DMS79 (cell line): ENCODE measurements around the gene ADAM19.

ENCODE experiments used
- DNase-seq: peaks from one replicate; lab custom pipeline; 2025; lab: John Stamatoyannopoulos, UW

The ADAM19 gene

DNA sequence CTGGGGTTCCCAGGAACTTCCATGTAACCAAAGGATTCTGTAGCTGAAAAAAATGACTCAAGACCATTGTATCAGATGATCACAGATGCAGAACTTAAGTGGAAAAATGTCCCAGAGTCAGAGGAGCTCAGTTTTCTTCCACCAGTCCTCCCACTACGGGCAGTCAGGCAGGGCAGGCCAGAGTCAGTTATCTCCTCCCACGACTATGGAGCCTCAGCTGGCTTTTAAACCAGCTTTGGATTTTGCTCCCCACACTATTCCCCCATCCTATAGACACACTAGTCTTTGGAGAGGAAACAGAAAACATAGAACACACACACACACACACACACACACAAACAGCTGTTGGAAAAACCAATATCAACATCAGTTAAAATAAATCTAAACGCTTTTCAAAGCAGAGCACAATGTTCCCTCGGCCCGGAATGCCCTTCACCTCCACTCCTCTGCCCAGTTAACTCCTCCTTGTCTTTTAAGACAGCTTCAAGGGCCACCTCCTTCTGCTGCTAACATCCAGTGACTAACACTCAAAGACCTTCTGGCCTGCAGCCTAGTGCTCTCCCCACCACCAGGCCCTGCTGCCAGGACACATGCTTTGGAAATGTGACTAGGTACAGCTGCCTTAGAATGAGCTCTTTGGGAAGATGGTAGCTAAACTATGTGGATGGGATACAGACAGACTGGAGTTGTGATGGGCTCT, 58.8 kb downstream of the ADAM19 start:
- no peak for DNase-seq

- no peak for DNase-seq
These were observed 59.6 kb downstream of the ADAM19 start for GRCh38 chr5:157516006-157516405.

GRCh38 chr5:157514974-157515373, 60.6 kb downstream of the ADAM19 start:
- DNase-seq, result no peak

GRCh38 chr5:157513182-157513581, 62.4 kb downstream of the ADAM19 start:
- DNase-seq, result no peak

DNA sequence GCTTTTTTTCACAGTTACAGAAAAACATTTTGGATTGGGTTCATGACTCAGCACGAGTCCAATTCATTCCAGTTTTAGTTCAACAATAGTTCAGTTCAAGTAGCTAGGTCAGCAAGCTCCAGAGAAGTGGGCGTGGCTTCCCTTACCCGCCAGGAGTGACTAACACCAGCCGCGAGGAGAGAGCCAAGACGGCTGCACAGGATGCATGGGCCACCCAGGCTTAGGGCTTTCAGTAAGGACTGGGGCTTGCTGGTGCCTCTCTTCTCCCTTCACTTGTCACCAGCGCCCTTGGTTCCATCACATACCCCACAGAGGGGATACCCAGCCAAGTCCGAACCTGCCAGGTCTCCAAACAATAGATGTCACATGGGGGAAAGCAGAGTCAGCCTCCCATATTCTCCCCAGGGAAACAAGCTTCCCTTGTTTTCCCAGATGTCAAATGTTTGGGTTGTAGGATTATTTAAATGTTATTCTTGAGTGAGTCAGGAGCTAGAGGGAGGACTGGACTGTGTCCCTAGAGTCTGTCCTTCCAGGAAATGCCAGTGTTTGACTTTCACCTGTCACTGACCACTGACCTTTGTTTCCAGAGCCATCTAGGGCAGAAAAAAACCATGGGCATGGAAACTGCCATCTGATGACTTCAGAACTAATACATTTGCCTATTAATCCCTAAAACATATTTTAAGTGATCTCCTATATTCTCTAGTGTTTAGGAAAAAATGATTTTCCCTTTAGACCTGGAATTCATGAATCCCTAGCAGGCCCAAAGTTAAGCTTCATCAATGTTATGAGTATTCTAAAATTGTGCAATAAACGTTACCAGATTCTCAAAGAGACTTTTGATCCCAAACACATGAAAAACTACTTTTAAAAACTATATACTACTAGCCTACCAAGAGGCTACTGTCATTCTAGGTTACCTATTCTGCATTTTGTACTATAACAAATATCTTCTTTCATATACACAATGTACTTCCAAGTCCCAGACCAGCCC, 63.6 kb downstream of the ADAM19 start:
- no peak for DNase-seq

DNA sequence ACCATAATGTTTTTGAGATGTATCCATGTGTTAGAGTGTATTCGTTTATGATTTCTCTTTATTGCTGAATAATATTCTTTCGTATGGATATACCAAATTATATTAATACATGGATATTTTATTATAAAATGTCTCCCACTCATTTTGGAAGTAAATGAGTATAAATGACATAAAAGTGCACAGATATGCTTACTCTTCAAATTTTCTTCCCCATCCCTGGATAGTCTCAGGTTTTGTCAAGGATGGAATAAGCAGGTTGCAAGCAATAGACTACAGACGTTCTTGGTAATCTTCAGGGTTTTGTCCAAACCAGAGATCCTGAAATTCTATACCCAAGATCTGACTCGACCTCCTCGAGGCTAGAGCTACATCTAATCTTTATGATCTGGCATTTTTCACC, 64.9 kb downstream of the ADAM19 start:
- no peak for DNase-seq

DNA sequence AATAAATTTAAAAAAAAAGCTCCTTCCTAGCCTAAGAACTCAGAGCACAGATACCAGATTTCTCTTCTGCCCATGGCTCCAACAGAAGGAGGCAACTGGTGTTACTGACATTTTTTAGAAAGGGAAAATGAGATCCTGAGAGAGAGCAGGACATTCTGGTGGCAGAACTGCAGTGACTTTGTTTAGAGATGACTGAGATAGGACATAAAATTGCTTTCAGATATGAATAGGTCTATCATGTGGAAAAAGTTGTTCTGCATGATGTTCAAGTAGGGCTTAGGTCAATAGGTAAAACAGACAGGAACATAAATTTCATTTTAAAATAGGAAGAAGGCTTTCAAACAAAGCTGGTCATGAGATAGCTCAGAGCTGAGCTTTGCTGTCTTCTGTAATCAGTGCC, 66.0 kb downstream of the ADAM19 start:
- DNase-seq, result no peak

DNA sequence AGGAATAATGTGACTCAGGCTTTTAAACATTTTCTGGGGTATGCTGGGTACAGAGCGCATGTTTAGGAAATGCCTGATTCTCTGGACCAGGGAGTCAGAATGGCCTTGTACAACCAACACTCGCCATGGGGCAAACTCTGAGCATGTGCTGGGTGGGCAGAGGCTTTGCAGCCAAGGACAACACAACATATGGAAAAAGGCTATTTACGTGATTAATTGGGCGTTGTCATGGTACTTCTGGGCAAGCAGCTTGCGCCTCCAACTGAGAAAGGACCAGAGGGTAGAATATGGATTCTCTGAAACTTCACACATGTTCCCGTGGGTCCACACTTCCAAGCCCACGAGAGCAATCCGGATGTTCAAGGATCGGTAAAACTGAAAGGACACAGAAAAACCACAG, 66.5 kb downstream of the ADAM19 start:
- DNase-seq, result no peak

DNA sequence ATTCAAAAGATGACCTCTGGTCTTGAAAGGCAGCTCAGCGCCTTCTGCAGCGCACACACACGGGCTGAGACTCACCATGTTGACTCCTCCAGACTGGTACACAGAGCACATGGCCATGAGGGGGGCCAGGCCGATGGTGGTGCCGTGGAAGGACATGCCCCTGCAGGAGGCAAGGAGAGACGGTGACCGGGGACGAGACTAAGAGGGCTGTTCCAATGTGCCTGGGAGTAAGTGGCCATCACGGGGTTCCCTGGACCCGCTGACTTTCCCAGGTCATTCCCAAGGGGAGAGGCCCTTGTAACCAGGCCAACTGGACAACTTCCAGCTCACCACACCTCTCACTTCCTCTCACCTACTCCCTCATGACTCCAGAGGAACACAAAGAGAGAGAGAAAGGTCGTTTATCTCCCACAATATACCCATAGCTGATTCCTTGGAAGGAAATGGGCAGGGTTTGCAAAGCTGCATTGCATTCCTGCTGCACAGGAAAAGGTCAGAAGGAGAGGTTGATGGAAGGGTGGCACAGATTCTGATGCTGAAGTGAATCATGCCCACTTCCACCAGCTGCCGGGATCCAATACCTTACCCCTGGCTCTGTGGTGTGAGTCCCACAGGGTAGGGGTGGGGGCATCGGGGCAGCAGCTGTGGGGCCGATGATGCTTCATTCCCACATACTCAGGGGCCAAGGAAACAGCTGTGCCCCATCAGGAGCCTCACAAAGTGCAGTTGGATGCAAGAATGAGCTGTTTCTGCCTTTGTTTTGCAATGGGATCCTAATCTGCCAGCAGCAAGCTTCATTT, 68.4 kb downstream of the ADAM19 start:
- DNase-seq, result no peak

DNA sequence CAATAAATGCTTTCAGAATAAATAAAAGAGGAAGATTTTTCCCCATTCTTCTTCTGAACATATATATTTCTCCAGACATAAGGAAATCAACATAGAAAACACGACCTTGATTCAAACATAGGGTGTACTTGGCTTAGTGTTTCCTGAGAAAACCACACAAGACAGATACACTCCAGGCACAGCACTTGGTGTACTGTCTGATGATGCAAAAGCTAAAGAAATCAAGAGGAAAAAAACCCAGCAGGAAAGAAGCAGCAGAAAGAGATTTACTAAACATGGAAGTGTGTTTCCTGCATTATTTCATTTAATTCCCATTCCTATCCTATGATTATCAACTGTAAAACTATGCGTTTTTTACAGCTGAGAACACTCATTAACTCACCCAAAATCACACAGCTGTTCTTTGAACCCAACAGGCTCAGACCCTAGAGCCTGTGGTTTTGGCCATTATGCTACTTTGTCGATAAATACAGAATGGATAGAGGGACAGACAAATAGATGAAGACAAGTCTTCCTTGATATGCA, 69.4 kb downstream of the ADAM19 start:
- DNase-seq, result no peak

DNA sequence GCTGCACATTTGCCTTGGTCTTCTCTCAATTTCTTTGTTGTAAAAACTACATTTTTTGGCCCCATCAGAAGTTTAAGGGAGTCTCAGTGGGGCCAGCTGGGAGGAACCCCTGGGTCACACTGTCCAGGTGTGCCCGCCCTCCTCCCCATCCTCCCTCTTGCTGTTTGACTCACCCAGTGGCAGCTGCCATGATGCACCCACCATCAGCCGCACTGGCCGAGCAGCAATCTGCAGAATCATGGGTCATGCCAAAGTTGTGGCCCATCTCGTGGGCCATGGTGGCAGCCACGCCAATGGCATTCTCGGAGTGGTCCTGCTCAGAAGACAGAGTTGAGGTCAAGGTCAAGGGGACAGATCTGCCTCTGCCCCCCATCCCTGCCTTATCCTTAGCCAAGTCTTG, 70.1 kb downstream of the ADAM19 start:
- DNase-seq, result no peak

- no peak for DNase-seq
These were observed 71.5 kb downstream of the ADAM19 start for GRCh38 chr5:157504053-157504452.

DNA sequence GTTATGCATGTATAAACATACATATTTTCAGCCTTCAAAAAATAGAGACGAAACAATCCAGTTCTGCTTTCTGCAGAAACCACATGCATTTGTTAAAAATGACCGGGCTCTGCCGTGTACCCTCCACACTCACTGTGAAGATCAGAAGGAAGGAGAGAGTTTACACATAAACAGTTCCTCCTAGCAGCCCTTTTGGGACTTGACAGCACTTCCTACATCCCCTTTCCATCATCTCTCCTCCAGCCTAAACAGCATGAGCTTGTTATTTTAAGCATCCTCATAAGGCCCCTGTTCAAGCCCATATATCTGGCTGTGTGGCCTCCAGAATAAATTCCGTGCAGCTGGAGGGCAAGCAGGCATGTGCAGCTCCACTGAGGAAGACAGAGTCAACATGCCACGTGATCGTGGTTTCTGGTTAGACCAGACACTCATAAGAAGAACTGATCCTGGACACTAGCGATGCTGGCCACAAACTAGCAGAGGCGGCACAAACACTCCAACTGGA, 73.4 kb downstream of the ADAM19 start:
- no peak for DNase-seq

- DNase-seq, result peak; percentile 49
These were observed 77.5 kb downstream of the ADAM19 start for GRCh38 chr5:157497875-157498611.

DNA sequence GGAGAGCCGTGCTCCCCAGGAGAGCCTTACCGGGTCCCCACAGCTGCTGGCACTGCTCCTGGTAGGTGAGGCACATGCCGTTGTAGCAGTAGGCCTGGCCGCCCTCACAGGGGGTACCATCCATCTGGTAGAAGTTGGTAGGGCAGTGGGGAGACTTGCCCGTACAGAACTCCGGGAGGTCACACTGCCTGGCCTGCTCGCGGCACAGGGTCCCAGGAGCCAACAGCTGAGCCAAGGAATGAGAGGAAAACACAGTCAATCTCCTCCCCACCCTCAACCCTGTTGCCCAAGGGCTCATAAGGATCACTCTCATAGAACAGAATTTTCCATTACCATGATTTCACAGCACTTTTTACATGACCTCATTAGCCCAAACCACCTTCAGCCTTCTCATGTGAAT, 78.7 kb downstream of the ADAM19 start:
- DNase-seq, result no peak

- DNase-seq, result no peak
These were observed 81.3 kb downstream of the ADAM19 start for GRCh38 chr5:157494178-157494832.

GRCh38 chr5:157492886-157493285, 82.7 kb downstream of the ADAM19 start:
- no peak for DNase-seq

DNA sequence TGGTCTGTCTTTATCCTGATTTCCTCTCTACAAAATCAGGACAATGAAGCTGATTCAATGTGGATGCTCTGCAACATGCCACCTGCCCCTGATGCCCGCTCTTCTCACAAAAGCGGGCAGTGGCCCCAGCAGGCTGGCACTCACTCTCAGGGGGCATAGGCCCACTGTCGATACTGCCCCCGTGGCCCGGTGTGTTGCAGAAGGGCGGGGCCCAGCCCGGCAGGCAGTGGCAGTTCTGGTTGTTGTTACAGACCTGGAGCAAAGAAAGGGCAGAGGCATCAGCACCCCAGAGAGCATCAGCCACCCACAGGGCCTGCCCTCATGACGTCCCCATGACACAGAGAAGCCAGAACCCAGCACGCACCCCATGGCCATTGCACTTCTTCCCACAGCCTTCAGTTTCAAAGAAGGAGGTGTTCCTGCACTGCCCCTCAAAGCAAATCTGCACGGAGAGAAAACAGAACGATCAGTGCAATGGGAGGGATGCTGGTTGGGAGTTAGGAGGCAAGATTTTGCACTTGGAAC, 84.0 kb downstream of the ADAM19 start:
- DNase-seq, result no peak

GRCh38 chr5:157487358-157487757, 88.2 kb downstream of the ADAM19 start:
- DNase-seq, result no peak

GRCh38 chr5:157486861-157487260, 88.7 kb downstream of the ADAM19 start:
- no peak for DNase-seq
